Ascending aorta (tissue), 2 donors: ENCODE results near the gene APOBEC3F. TPM values are rescaled to one million over a fixed set of nuclear protein-coding genes. Genes with fewer than 3 reads are reported as not detected.
"Not testable (repeated sequence)": the region's sequence is repeated elsewhere in the genome, so short reads cannot be mapped to it uniquely, and the experiment has no call there.

Experiments
- DNase-seq, 2 donors: peaks; one replicate each; pipeline ENCODE4 v3.0.0-alpha.2; 2019; ENCODE audit warnings: low spot score in 2 of 2
- H3K27ac ChIP-seq, 2 donors: fragments of 200-600 bp; sonication (generic); one replicate each; pipeline ENCODE4 v1.5.1; 2016 to 2017; ENCODE audit warnings: mild to moderate bottlenecking in 1 of 2
- H3K27me3 ChIP-seq: fragments of 200-600 bp; sonication (generic); one replicate; pipeline ENCODE4 v1.5.1; 2017
- H3K36me3 ChIP-seq, 2 donors: fragments of 200-600 bp; sonication (generic); one replicate each; pipeline ENCODE4 v1.5.1; 2016
- H3K4me1 ChIP-seq, 2 donors: fragments of 200-600 bp; sonication (generic); one replicate each; pipeline ENCODE4 v1.5.1; 2016 to 2017; ENCODE audit warnings: mild to moderate bottlenecking in 1 of 2
- H3K4me3 ChIP-seq, 2 donors: fragments of 200-600 bp; sonication (generic); one replicate each; pipeline ENCODE4 v1.5.1; 2016 to 2017; ENCODE audit warnings: mild to moderate bottlenecking in 1 of 2
- H3K9me3 ChIP-seq, 2 donors: fragments of 200-600 bp; sonication (generic); one replicate each; pipeline ENCODE4 v1.5.1; 2016
- intact Hi-C: fragments of 100-400 bp; cut with DNase I; formaldehyde crosslinking; loops from one replicate; pipeline ENCODE4 v1.15.1; 2023
- total RNA-seq: library from RNA; depleted of rRNA; stranded (reverse); fragments of >200 nt; gene quantifications from one replicate; pipeline ENCODE4 v1.1.0, GENCODE V29; 2016
- TF ChIP-seq, protein P1 (sequence below), 3 experiments: fragments of 200-600 bp in 2 of 3; fragments of 450-650 bp in 1 of 3; sonication (generic) in 2 of 3; IDR thresholded peaks; one replicate each; pipeline ENCODE4 v1.5.1; 2016 to 2019; ENCODE audit warnings: antibody characterized with exemption in 3 of 3, mild to moderate bottlenecking in 1 of 3, moderate library complexity in 1 of 3

Gene APOBEC3F
- total RNA-seq, 1 donor from 2014 or later, result 0.11 TPM

DNA sequence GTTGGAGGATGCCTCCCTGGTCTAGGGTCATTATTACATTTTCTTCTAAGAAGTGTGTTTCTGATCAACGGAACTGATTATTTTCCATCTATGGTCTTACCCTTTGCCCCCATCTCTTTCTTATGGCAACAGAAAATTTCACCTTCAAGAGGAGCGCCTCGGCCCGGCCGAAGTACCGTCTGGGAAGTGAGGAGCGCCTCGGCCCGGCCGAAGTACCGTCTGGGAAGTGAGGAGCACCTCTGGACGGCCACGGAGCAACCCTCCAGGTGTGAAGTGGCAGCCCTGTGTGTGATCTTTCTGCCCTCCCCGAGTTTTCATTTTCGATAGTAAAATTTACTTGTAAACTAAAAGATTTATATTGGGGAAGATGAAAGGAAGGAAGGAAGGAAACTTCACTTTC, 29.7 kb upstream of the APOBEC3F start:
- Histone ChIP-seq H3K4me3 (no peak overlapping the region), H3K4me1 (peaks cover 0 to 3% of the 10 kb centered on the region in 2 donors), H3K27me3 (no peaks in the 10 kb centered on the region), H3K9me3 (no peaks in the 10 kb centered on the region), H3K36me3 (no peaks in the 10 kb centered on the region), H3K27ac (no peak overlapping the region)
- TF ChIP-seq, protein P1, sequence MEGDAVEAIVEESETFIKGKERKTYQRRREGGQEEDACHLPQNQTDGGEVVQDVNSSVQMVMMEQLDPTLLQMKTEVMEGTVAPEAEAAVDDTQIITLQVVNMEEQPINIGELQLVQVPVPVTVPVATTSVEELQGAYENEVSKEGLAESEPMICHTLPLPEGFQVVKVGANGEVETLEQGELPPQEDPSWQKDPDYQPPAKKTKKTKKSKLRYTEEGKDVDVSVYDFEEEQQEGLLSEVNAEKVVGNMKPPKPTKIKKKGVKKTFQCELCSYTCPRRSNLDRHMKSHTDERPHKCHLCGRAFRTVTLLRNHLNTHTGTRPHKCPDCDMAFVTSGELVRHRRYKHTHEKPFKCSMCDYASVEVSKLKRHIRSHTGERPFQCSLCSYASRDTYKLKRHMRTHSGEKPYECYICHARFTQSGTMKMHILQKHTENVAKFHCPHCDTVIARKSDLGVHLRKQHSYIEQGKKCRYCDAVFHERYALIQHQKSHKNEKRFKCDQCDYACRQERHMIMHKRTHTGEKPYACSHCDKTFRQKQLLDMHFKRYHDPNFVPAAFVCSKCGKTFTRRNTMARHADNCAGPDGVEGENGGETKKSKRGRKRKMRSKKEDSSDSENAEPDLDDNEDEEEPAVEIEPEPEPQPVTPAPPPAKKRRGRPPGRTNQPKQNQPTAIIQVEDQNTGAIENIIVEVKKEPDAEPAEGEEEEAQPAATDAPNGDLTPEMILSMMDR (IDR thresholded peaks at IDR 0.05), result no peak
- intact Hi-C loops, result no loop called here
- no peak for DNase-seq

DNA sequence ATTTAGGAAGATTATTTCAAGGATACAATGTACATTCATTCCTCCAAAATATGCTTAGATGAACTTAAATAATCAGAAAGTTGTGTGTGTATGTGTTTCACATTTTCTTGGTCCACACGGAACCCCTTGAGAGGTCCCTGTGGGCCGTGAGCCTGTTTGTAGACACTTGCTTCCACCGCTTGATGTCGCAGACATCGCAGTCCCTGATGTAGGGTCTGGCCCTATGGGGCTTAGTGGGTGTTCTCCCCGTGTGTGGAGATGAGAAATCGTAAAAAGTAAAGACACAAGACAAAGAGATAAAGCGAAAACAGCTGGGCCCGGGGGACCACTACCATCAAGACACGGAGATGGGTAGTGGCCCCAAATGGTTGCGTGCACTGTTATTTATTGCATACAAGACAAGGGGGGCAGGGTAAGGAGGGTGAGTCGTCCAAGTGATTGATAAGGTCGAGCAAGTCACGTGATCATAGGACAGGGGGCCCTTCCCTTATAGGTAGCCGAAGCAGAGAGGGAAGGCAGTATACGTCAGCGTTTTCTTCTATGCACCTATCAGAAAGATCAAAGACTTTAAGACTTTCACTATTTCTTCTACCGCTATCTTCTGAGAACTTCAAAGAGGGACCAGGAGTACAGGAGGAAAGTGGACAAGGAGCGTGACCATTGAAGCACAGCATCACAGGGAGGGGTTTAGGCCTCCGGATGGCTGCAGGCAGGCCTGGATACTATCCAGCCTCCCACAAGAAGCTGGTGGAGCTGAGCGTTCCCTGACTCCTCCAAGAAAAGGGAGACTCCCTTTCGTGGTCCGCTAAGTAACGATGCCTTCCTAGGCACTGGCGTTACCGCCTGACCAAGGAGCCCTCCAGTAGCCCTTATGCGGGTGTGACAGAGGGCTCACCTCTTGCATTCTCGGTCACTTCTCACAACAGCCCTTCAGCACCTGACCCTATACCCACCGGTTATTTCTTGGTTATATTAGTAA, 27.8 kb upstream of the APOBEC3F start:
- Histone ChIP-seq H3K9me3 (no peaks in the 10 kb centered on the region), H3K27me3 (no peaks in the 10 kb centered on the region), H3K36me3 (no peaks in the 10 kb centered on the region), H3K4me3 (no peak overlapping the region), H3K27ac (no peak overlapping the region), H3K4me1 (peaks cover 0 to 3% of the 10 kb centered on the region in 2 donors)
- DNase-seq, result no peak
- intact Hi-C loops, result no loop called here
- TF ChIP-seq, protein P1 (IDR thresholded peaks at IDR 0.05), result no peak

DNA sequence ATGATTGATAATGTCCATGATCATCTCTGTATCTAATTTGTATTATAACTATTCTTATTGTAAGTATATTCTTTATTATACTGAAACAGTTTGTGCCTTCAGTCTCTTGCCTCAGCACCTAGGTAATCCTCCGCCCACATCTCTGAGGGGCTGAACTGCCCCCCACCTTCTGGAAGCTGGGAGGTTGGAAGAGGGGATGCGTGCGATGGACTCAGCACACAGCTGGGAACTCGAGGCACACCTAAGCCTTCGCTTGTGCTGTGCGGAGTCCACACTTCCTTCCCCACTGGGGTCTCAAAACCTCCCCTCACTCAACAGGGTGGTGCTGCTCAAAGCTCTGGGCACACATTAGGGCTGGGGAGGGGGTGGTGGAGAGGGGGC, 27.1 kb upstream of the APOBEC3F start:
- Histone ChIP-seq H3K4me3 (peak overlapping the region; percentile 50 to 64), H3K27ac (peak overlapping the region in 1 of 2 donors; percentile 77)
- DNase-seq, intact Hi-C loops, H3K27me3 ChIP-seq, H3K4me1 ChIP-seq, H3K36me3 ChIP-seq, H3K9me3 ChIP-seq: not testable (repeated sequence)

DNA sequence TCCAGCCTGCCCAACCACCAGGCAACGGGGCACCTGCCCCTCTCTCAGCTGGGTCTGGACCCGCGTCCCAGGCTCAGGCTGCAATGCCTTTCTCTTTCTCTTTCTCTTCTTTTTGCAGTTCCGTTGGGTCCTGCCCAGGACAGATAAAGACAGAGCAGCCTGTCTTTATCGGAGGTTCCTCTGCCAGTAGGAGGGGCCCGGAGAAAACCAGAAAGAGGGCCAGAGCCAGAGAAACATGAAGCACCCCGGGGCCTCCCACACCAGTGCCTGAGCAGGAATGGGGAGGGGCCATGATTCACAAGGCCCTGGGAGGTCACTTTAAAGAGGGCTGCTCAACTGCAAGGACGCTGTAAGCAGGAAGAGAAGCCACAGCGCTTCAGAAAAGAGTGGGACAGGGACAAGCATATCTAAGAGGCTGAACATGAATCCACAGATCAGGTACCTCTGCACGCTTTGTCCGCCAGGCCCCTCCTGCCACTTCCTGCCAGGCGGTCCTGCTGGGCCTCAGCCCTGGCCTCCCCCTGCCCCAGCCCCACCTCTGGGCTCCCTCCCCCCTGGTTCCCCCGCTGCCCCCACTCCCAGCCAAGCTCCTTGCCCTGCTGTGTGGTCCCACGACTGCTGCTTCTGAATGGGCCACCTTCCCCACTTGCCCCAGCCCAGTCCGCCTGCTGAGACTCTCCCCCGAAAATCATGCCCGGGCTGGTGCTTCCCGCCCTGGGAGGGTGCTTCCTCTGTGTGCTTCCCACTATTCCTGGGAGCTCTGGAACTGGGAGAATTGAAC, 26.5 kb upstream of the APOBEC3F start, which contains the start of gene APOBEC3C:
TSS of gene APOBEC3C (plus strand) at position 316 of the 781 bp plus-strand sequence. CDS start at position 422, 106 bp downstream.
- H3K27ac ChIP-seq, result peak within 1 kb of the TSS; percentile 56 to 77
- H3K4me1 ChIP-seq, result peaks cover 0 to 3% of the 10 kb centered on the region in 2 donors
- intact Hi-C loops, result no loop called here
- no peaks in the 10 kb centered on the region for H3K27me3 ChIP-seq
- H3K9me3 ChIP-seq, result no peaks in the 10 kb centered on the region
- peak; percentile 27 to 89 for DNase-seq
- no peaks in the 10 kb centered on the region for H3K36me3 ChIP-seq
- TF ChIP-seq, protein P1 (IDR thresholded peaks at IDR 0.05), result no peak
- peak within 1 kb of the TSS; percentile 50 to 64 for H3K4me3 ChIP-seq

DNA sequence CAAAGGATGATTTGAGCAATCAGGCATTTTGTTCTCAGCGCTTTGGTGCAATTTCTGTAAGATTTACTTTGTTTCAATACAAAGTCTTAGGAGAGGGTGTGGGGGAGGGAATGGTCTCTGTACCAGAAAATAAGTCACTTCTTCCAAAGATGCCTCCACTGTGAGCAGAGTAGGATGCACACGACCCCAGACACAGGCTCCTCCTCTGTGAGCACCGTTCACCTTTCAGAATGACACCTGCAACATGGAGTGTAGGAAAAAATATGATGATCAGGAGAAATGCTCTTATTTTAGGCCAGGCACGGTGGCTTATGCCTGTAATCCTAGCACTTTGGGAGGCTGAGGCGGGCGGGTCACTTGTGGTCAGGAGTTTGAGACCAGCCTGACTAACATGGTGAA, 25.9 kb upstream of the APOBEC3F start:
- intact Hi-C loops, DNase-seq, H3K9me3 ChIP-seq, H3K27me3 ChIP-seq, H3K4me1 ChIP-seq, H3K36me3 ChIP-seq: not testable (repeated sequence)
- Histone ChIP-seq H3K4me3 (peak overlapping the region; percentile 50 to 64), H3K27ac (peak overlapping the region; percentile 56 to 77)

DNA sequence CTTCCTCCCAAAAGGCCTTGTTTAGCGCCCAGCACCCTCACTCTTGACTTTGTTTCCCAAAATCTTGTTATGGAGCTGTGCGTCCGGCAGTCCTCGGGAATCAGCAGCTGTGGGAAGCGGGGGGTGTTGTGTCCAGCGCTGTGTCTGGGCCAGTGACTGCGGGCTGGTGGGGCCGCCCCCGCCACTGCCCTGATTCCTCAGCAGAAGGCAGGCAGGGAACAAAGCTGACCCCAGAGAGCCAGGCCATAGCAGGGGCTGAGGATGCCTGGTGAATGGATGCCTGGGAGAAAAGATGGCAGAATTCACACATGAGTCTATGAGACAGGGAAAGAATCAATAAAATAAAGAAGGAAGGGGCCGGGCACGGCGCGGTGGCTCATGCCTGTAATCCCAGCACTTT, 24.1 kb upstream of the APOBEC3F start:
- no peaks in the 10 kb centered on the region for H3K9me3 ChIP-seq
- no peak overlapping the region for H3K4me3 ChIP-seq
- no peak overlapping the region for H3K27ac ChIP-seq
- TF ChIP-seq, protein P1 (IDR thresholded peaks at IDR 0.05), result no peak
- H3K36me3 ChIP-seq, result no peaks in the 10 kb centered on the region
- no peaks in the 10 kb centered on the region for H3K27me3 ChIP-seq
- peaks cover 0 to 8% of the 10 kb centered on the region in 2 donors for H3K4me1 ChIP-seq
- intact Hi-C loops, result no loop called here
- no peak for DNase-seq
